Inflammatory macrophage treated with lipopolysaccharide for 4 hours (primary cell): ENCODE data around the gene FOXK1.
A peak's percentile ranks its signal among the peaks of the same experiment; 100 is the strongest.
"Not testable (repeated sequence)": the region's sequence is repeated elsewhere in the genome, so short reads cannot be mapped to it uniquely, and the experiment has no call there.

Source experiments
- DNase-seq: peaks from one replicate; pipeline ENCODE4 v3.0.0-alpha.2; 2020

FOXK1 gene

GRCh38 chr7:4667776-4668509, 14.2 kb upstream of the FOXK1 start:
- DNase-seq = no peak

GRCh38 chr7:4668510-4668847, 13.6 kb upstream of the FOXK1 start:
- DNase-seq = no peak

GRCh38 chr7:4670791-4671190, 11.3 kb upstream of the FOXK1 start:
- DNase-seq = no peak

- DNase-seq = no peak
Measured at GRCh38 chr7:4675771-4676367, 6.2 kb upstream of the FOXK1 start.

DNA sequence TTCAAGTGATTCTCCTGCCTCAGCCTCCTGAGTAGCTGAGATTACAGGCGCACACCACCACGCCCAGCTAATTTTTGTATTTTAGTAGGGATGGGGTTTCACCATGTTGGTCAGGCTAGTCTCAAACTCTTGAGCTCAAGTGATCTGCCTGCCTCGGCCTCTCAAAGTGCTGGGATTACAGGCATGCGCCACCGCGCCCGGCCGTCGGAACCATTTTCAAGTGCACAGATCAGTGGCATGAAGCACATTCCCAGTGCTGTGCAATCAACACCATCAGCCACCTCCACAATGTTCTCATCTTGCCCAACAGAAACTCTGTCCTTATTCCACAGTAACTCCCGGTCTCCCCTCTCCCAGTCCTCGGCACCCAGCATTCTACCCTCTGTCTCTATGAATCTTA, 4.6 kb upstream of the FOXK1 start:
- not testable (repeated sequence) for DNase-seq

- no peak for DNase-seq
Measured at GRCh38 chr7:4681218-4681851, 760 bp upstream of the FOXK1 start.

- DNase-seq = peak; percentile 56
Measured at GRCh38 chr7:4682621-4683042, 537 bp downstream of the FOXK1 start.

GRCh38 chr7:4683043-4683883, 1.2 kb downstream of the FOXK1 start:
- peak; percentile 15 for DNase-seq

DNA sequence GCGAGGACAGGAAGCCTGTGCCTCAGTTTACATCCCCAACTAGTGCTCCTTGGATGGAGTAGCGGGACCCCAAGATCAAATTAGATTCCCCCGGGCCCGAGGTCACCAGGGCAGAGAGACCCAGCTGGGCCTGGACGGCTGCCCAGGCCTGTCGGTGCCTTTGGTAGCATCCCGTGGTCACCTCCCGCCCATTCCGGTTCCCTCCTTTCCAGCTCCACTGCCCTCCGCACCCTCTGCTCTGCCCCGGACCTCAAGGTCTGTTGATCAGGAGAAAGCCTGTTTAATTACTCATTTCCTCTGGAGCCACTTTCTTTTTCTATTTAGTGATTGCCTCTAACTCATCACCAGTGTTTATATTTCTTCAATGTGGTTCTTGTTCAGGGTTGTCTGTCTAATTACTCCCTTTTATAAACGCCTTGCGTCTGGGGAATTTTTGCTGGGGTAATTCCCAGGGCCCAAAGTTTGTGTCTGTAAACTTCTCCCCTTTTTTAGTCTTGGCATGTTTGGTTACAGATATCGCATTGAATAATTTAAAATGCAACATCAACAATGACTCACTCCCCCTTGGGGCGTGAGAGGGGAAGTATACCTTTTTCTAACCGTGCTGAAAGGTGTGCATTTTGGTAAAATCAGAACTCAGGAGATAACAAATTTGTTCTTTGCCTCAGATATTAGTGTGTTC, 1.9 kb downstream of the FOXK1 start:
- peak; percentile 87 for DNase-seq

GRCh38 chr7:4684846-4685245, 2.8 kb downstream of the FOXK1 start:
- DNase-seq = no peak

- DNase-seq = not testable (repeated sequence)
Measured at GRCh38 chr7:4685676-4686075, 3.6 kb downstream of the FOXK1 start.

DNA sequence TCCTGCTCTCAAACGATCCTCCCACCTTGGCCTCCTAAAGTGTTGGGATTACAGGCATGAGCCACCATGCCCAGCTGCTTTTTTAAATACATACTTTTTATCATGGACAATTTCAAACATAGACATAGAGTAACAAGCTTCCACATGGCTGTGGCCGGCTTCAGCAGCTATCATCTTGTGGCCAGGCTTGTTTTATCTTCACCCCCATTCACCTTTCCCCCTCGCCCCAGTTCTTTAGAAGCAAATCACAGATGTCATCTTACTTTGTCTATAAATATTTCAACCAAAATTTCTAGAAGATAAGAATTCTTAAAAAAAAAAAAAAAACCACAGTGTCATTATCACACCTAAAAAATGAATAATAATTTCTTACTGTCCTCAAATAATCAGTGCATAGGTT, 5.9 kb downstream of the FOXK1 start:
- DNase-seq = no peak

DNA sequence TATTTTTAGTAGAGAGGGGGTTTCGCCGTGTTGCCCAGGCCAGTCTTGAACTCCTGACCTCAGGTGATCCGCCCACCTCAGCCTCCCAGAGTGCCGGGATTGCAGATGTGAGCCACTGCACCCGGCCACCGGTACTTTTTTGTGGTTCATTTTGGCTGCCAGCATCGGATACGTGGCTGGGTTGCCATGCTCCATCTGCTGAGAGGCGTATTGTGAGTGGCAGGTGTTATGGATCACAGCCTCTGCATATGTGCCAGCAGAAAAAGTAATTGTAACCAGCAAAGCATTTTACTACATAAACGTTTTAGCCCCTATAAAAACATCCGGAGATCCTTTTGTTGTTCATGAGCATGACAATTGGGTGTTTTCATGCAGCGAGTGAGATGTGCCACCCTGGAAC, 7.1 kb downstream of the FOXK1 start:
- DNase-seq = no peak

GRCh38 chr7:4689668-4690067, 7.6 kb downstream of the FOXK1 start:
- no peak for DNase-seq

GRCh38 chr7:4690953-4691856, 9.1 kb downstream of the FOXK1 start:
- DNase-seq = no peak

- DNase-seq = no peak
Measured at GRCh38 chr7:4692055-4692454, 10.0 kb downstream of the FOXK1 start.

DNA sequence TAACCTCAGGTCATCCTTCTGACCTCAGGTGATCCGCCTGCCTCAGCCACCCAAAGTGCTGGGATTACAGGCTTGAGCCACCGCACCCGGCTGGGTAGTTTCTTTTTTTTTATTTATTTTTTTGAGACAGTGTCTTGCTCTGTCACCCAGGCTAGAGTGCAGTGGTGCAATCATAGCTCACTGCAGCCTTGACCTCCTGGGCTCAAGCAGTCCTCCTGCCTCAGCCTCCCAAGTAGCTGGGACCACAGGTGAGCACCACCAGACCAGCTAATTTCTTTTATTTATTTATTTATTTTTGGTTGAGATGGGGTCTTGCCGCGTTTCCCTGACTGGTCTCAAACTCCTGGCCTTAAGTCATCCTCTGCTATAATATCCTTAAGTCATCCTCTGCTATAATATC, 10.5 kb downstream of the FOXK1 start:
- DNase-seq = not testable (repeated sequence)

DNA sequence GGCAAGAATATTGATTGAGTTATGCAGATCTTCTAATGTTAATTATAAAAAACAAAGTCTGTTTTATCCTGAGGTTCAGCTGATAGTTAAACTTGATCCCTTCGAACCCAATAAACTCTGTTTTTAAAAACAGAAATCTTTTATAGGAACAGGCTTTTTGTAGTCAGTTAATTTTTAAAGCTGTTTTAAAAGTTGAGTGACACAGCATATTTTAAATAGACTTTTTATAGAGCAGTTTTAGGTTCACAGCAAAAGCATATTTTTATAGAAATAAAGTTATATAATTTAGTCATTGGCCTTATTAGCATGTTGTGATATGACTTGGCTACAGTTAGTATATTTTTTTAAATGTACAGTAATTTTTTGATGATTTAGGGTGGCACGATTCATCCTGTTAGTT, 11.1 kb downstream of the FOXK1 start:
- no peak for DNase-seq

- no peak for DNase-seq
Measured at GRCh38 chr7:4693749-4694148, 11.7 kb downstream of the FOXK1 start.

- no peak for DNase-seq
Measured at GRCh38 chr7:4694305-4694704, 12.2 kb downstream of the FOXK1 start.

GRCh38 chr7:4698707-4699275, 16.7 kb downstream of the FOXK1 start:
- no peak for DNase-seq
